Activated CD8-positive, alpha-beta memory T cell treated with anti-CD3 and anti-CD28 coated beads for 48 hours (primary cell): ENCODE results near the gene DPP10.

Experiments used
- DNase-seq, 3 experiments: peaks; one replicate each; pipeline ENCODE4 v3.0.0-alpha.2; 2020; ENCODE audit warnings: low read depth in 2 of 3, low spot score in 2 of 3

The DPP10 gene

DNA sequence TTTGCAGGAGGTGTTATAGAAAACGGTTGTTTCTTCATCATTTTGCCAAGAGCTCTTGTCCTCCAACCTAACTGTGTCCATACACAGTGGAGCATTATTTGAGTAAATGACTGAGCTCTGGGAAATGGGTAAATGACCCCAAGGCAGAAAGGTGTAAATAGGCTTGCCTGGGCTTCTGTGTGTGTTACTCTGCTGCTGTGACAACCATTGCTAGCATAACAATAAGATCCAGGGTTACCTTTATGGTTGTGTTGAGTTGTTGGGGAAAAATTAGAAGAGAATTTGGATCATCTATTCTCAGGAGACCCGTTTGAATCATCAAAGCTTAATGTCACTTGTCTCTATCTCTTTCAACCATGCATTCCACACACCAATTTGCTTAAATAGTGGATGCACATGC is 672.7 kb downstream of the DPP10 start:
- DNase-seq = no peak

DNA sequence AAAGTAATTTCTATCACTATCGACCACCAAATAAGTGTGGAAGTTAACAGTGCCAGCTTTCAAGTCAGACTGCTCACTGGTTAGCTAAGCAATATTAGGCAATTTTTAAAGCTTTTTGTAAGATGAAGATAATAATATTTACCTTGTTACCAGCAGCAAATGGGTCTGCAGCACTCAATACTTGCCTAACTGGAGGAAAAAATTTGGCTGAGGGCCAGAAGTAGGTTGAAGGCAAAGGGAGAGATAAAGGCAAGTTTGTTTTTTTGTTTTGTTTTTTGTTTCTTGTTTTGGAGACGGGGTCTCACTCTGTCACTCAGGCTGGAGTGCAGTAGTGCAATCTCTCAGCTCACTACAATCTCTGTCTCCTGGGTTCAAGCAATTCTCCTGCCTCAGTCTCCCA is 675.9 kb downstream of the DPP10 start:
- no peak for DNase-seq

DNA sequence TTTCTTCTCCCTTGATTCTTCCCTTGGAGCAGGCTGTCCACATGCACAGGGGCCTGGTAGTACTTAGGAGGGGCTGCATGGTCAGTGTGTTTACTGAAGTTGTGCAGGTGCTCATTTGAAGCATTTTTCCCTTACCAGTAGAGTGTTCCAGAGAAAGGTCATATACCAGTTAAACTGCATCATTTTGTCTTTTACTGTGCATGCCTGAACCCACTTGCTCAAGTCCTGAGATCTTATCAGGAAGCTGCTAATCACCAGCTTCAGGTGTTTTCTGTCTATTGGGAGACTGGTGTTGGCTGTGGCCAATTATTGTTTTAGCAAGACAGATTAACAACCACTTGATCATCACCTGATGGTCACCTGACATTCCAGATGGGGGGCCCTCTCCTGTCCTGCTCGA is 676.6 kb downstream of the DPP10 start:
- DNase-seq = no peak

DNA sequence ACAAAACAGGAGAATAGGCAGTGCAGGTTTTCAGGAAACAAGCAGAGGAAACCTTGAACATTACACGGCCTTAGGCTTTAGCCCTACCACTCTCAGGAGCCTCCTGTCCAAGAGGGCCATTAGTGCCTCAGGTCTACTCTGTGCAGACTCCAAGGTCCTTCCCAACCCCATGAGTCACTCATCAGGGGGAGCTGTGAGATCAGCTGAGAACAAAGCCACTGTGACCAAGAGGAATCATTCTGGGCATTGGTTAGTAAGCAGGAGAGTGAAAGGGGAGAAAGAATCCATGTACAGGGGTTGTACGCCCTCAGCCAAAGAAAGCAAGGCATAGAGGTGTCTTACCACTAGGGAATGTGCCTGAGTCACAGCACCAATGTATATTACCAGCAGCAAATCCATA is 680.3 kb downstream of the DPP10 start:
- DNase-seq = no peak

DNA sequence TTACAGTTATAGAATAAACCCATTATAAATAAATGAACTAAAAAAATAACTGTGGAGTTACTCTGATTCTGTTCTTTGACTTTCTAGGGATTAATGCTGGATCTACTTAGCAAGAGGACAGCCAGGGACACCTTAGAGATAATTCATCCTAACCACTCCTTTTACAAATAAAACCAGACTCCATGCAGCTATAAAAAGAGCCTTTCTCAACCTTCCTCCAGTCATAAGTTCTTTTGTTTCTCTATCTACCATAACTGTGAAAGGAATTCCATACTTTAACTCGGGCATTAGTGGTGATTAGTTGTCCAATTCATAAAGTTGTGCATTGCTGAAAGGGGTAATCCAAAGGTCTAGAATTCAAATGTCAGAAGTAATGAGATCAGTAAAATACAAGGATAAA is 682.4 kb downstream of the DPP10 start:
- DNase-seq = no peak

DNA sequence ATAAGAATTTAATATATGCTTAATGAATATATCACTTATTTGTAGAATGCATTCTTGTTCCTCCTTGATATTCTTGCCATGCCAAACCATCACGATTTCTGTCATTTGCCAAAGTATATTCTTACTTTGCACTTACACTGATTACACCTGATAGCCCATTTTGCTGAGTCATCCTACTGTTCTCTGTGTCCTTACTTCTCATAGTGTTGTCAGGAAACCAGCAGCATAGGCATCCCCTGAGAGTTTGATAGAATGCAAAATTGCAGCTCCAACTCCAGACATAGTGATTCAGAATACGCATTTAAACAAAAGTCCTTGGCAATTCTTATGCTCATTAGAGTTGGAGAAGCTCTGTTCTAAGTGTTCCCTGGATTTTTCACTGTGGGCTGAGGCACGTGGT is 687.1 kb downstream of the DPP10 start:
- no peak for DNase-seq

DNA sequence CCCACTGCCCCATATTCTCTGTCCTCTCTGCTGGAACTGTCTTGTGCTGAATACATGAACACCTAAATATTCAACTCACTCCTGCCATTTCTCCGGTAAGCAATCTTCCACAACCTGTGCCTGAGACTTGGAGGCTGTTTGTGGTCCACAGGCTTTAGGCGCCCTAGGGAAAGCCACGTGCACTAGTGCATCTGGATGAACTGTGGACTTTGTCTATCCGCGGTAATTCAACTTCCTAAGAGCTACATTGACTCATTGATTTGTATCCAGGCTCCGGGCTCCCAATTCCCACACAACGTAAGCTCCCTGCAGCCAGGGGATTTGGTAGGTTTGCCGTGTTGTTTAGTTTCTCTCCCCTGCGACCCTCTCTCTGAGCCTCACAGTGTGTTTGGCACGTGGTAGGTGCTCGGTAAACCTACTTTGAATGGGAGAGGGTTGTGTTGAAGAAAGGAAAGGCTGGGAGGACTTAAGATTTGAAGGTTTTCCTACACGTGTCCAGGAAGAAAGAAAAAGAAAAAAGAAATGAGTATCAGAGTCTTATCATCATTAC is 718.2 kb downstream of the DPP10 start:
- no peak for DNase-seq

DNA sequence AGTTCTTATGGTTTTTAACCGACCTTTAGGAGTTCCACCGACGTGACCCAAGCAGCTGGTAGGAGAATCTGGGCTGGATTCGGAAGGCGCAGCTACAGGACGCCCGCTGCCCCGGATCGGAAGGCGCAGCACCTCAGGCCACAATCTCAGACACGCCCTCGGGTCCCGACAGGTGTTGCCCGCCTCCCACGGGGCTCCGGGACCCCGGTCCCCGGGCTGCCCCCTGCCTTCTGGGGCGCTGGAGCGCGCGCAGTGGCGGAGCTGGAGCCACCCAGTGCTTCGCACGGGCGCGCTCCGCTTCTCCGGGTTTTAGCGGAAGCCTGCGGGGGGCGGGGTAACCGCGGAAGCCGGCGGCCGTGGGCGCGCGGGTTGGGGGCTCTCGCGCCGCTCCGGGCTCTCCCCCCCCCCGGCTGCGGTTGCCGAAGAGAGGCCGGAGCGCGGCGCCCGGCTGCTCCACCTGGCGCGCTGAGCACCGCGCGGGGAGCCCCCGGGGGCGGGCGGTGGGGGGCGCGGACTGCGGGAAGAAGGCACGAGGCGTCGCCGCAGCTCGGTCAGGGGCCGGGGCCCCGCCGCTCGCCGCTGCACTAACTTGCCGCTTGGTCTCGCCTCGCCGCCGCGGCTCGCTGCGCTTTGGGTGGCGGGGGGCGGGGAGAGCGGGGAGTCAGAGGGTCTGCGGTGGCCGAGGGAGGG is 718.8 kb downstream of the DPP10 start:
- DNase-seq = no peak

DNA sequence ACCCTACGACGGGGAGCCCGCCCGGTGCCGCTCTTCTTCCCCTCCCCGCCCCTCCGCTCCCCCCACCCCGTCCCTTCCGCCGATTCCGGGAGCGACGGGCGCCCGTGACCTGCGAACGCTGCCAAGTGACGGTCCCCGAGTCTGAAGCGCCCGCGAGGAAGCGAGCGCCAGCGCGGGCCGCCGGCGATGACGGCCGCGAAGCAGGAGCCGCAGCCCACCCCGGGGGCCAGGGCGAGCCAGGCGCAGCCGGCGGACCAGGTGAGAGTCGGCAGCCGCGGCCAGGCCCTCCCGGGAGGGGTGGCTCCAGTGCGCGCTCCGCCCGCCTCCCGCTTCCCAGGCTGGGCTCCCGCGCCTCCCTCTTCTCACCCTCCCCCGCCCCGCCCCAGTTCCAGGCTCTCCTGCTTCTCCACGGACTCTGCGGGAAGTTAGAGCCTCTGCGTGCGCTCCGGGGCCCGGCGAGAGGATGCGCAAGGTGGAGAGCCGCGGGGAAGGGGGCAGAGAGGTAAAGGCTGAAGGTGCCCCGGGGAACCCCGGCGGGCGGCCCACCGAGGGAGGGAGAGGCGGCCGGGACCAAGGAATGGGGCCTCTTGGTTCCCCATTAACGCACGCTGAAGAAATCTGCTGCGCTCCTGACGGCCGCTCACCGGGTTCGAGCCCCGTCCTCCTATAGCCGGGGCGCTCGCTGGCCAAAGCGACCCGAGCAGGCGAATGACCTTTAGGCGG is 719.5 kb downstream of the DPP10 start:
- no peak for DNase-seq

DNA sequence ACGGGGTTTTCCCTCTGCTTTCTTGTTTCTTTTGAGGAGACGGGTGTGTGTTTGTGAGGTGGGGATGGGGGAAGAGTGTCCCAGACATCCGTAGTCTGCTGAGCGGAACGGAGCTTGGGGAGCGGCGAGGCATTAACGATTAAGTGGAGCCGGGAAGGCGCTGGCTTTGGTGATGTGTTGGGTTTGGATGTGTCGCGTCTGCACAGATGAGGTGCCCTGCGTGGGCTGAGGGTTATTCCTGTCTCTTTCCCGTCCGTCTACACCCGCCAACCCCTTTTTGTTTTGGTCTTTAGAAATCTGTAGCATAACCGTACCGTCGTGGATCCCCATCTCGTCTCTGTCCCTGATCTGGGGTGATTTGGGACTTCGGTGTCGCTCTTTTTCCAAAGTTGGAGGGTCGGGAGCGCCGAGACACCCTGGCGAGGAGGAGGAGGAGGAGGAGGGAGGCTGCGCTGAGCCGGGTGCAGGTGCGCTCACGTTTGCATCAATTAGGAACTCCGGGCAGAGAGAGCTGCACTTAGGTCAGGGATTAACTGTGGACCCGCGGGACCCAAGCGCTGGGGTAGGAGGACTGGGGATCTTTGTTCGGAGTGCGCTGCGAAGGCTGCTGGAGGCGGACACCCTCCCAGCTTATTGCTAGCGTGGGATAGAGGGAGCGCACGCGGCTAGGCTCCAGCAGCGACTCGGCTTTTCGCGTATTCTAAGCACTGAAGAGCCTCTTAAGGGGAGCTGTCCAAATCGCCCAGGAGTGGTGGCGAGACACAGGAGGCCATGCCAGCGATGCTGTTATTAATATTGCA is 720.3 kb downstream of the DPP10 start:
- DNase-seq = no peak

DNA sequence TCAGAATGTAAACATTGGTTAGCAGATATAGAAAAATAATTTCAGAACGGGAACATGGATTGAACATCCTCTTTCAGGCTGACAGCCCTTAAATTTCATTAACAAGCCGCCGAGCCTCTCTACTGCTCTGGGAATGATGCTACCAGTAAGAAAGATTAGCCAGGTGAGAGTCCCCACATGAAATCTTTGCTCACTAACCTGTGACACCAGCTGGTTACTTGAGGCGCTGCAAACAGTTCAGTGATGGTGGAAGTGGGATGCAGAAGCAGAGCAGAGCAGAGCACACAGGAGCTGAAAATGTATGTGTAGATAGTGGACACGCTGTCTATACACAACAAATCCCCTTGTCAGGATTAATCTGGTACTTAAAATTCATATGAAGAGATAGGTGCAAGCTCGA is 721.1 kb downstream of the DPP10 start:
- DNase-seq = no peak

DNA sequence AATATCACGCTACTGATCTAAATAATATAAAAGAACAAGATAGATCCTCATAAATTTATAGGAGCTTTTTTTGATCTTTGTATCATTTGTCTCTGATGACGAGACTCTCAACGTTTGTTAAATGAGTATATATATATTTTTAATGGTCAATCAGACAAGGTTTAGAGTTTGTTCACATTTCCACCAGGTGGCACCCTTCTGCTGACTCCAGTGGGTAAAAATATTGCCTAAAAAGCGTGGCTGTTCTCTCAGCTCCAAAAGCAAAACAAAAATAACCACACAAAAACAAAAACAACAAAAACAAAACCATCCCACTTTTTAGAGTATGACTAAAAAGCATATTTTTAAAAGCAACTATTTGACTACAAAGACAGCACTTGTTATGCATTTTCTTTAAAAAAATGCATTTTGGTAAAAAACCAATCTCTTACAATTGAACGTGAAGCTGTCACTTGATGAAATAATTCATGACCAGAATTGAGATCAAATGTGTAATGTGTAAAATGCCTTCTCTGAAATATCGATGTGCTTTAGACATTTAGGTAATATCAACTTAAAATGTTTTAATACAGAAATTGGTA is 723.2 kb downstream of the DPP10 start:
- DNase-seq = no peak

DNA sequence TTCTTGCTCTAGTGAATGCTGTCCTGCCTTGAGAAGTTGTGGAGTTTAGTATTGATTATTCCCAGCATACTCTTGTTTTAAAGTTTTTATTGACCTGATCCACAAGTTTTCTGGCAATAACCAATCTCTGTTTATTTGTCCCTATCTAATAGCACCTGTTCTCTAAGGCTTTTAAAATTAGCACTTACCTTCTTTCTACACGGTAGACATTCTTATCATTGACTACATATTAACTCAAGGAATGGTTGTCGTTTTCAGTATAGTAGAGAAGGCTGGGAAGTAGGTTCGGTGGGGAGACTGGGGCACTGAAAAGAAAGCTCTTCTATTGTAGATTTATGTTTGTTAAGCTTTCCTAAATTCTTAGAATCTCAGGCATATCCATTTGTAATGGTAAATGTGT is 726.0 kb downstream of the DPP10 start:
- DNase-seq = no peak

DNA sequence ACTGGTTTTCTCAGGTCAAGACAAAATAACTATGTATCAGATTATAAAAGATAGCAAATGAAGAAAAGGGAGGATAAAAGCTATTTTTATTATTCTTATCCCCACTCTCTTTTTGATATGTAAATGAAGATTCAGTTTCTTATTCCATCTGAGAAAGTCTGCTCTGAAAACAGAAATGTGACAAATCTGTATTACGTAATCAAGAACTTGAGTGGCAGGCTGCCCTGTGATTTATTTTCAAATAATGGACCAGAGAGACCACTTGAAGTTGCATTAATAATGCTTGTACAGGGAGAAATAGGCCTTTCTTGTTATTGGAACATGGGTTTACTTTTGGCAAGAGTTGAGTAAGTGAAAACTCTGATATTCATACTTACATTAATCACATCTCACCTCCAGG is 727.4 kb downstream of the DPP10 start:
- DNase-seq = no peak

DNA sequence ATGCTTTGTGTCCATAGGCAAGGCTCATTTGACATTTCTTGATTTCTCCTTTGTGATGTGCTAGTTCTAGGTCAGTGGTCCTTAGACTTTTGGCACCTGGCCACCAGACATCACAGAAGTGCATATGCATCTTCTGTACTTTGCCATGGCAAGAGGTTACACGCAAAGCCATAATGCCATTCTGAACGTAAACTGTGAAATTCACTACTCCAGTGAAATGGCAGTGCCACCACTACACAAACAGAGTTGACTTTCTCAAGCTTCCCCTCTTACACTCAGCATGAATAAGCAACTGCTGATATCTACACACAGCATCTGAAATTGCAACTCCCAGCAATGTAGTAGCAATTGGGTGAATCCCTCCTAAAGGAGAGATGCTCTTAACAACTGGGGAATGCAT is 729.3 kb downstream of the DPP10 start:
- DNase-seq = no peak

DNA sequence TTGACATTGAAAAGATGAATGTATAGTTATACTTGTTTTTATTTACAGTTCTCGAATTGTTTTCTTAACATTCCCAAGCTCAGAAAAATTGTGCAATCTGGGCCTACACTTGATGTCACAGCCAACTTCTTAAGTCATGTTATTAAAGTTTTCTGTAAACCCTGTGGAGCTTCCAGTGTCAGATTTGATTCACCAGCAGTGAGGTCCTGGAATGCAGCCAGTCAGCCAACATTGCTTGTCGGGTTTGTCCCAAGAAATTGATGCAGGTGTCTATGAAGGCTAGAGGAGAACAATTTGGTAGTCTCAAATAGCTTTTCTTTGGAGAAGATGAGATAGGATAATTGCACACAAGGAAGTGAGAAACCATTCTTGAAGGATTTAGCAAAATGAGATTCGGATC is 732.2 kb downstream of the DPP10 start:
- no peak for DNase-seq

DNA sequence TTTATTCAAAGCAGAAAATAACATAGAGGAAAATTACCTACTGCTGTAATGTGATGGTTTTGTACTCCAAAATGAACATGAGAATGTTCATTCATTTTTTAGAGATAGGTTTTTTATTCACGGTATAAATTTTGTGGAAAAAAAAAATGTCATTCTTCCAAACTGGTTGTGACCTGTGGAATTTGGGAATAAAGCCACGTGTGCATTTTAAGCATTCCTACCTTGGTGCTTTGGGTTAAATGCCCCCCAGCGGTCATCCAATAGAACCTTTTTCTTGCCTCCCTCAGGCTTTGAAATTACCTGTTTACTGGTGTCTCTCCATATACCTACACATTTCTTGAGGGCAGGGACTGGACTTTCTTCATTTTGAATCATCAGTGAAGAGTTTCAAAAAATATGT is 740.7 kb downstream of the DPP10 start:
- DNase-seq = no peak

DNA sequence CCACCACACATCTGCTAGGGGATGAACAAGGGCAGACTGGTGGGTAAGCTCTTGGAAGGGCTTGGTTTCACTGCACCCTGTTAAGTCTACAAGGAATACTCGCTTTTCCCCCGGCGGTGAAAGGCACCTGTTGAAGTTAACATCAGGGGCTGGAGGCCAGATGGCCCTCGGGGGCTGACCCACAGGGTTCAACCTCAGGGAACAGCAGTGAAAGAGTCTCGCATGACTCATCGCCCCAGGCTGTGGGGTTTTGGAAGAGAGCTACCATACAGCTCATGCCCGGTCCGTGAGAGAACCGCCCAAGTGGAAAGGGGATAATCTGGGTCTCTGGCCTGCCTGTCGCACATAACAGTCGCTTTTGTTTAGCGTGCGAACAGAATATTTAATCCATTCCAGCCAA is 748.0 kb downstream of the DPP10 start:
- no peak for DNase-seq

DNA sequence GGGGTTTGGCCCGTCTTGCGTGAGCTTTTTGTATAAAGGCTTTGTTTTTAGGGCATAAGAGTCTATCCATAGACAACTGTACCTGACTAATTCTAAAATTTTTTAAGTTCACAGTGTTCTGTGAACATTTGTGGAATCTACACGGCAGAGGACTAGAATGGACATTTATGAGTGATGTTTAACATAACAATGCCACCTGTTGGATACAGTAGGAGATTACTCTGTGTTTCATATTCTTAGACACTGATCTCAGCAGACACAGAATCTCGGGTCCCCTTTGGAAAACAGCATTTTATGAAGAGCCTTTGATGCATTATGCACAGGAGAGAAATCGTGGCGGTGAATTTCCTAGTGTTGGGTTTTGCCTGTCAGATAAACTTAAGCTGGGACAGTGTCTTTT is 752.2 kb downstream of the DPP10 start:
- DNase-seq = no peak

DNA sequence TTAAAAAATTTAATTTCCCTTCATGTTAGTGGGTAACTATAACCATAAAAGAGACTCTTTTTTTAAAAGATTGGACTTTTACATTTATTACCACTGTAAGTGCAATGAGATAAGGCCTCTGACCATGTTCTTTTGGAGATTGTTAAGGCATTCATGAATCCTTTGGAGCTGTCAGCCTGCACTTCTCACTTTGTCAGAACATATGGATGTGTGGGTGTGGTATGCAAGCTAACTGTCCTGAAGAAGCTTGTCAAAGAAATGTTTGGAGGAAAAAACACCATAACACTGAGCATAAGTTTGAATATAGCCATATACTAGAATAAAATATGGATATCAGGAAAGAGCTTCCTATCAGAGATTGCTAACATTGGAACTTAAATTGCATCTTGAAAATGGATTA is 754.1 kb downstream of the DPP10 start:
- no peak for DNase-seq

DNA sequence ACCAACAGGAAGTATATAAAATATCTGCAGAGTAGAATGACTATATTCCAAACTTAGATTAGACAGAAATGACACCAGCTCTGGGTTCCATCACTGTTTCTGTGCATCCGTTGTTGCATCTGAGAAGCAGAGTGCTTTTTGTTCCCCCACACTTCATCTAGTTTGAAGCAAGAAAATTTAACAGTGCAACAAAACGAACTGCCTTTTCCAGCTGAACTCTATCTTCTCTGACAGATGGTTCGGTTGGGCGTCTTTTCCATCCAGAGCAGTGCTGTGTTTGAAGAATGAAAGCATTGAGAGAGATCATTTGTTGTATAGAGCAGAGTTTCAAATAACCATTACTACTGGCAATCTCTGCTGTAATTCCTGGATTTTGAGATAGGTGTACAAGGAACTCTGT is 757.5 kb downstream of the DPP10 start:
- DNase-seq = no peak

DNA sequence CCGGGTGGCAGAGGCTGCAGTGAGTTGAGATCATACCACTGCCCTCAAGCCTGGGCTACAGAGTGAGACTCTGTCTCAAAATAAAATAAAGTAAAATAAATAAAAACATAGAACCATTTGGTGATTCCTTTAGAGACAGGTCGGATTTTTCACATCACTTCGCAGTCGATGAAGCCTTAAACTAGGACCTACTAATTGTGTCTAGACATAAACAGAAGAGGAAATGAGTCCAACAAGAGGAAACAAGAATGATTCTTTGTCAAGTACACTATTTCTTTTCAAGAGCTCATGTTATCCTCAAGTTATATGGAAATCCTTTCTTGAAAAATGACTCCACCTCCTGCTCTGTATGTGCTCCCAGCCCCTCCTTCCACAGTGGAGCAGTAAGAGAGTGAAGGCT is 758.9 kb downstream of the DPP10 start:
- no peak for DNase-seq
